ENCODE results near the gene COL5A1. TPM values are rescaled to one million over a fixed set of nuclear protein-coding genes. Genes with fewer than 3 reads are reported as not detected.

Gene COL5A1
- polyA plus RNA-seq, 1 donor (not counting 4 experiments of a cell fraction or from before 2014, with no cell fraction given), result 3.1 TPM

DNA sequence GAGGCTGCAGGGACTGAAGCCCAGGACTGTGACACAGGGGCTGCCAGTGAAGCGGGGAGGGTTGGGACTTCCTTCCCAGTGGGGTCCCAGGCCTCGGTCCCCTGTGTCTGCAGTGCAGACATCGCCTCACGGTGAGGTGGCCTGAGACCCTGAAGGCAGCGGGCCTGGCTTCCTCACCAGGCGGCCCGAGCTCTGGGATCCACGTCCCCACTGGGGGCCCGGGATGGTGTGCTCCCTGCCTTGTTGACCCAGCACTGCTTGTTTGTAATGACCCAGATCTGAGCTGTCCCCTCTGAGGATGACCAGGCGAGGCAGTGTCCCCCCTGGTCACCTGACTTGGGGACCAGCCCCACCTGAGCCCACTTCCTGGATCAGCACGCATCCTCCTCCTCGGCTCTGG is 53.1 kb downstream of the COL5A1 start:
- FAIRE-seq (no peak), DNase-seq (ENCODE audit: low read depth, low spot score) (no peak)
- H3K9ac ChIP-seq (ENCODE audit: control insufficient read depth, extremely low read depth, insufficient read depth, low read length), result no peak overlapping the region
- dilution Hi-C loops (cut with MboI; ENCODE audit: extremely low pct_ligation_motif_present, low sequenced_read_pairs), result no loop called here
- H3K9me3 ChIP-seq (ENCODE audit: control insufficient read depth, low read depth, low read length), result no peaks in the 10 kb centered on the region
- no peaks in the 10 kb centered on the region for H3K36me3 ChIP-seq (ENCODE audit: control insufficient read depth in 2 of 2, extremely low read depth in 1 of 2, insufficient read depth in 2 of 2, low read length in 2 of 2)
- H2AFZ ChIP-seq (ENCODE audit: control insufficient read depth, low read length), result no peak overlapping the region
- no peaks in the 10 kb centered on the region for H3K27me3 ChIP-seq (ENCODE audit: control insufficient read depth, extremely low read depth, insufficient read depth, low read length)
- no peaks in the 10 kb centered on the region for H4K20me1 ChIP-seq (ENCODE audit: control insufficient read depth, extremely low read depth, insufficient read depth, low read length)
- no peak for TF ChIP-seq EZH2 (IDR thresholded peaks at IDR 0.05; ENCODE audit: low read length)
- TF ChIP-seq, protein P1, sequence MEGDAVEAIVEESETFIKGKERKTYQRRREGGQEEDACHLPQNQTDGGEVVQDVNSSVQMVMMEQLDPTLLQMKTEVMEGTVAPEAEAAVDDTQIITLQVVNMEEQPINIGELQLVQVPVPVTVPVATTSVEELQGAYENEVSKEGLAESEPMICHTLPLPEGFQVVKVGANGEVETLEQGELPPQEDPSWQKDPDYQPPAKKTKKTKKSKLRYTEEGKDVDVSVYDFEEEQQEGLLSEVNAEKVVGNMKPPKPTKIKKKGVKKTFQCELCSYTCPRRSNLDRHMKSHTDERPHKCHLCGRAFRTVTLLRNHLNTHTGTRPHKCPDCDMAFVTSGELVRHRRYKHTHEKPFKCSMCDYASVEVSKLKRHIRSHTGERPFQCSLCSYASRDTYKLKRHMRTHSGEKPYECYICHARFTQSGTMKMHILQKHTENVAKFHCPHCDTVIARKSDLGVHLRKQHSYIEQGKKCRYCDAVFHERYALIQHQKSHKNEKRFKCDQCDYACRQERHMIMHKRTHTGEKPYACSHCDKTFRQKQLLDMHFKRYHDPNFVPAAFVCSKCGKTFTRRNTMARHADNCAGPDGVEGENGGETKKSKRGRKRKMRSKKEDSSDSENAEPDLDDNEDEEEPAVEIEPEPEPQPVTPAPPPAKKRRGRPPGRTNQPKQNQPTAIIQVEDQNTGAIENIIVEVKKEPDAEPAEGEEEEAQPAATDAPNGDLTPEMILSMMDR (optimal IDR thresholded peaks at IDR 0.05 in 1 of 3, IDR thresholded peaks at IDR 0.05 in 1 of 3, conservative IDR thresholded peaks at IDR 0.05 in 1 of 3; ENCODE audit: extremely low read depth in 1 of 3, insufficient read depth in 2 of 3, low read length in 3 of 3), result no peak
- H3K9me1 ChIP-seq (ENCODE audit: control insufficient read depth, extremely low read depth, insufficient read depth, low read length), result no peaks in the 10 kb centered on the region
- H3K4me1 ChIP-seq (ENCODE audit: control insufficient read depth, extremely low read depth, insufficient read depth, low read length), result no peaks in the 10 kb centered on the region
- H3K4me3 ChIP-seq (ENCODE audit: control insufficient read depth in 2 of 3, extremely low read depth in 1 of 3, insufficient read depth in 2 of 3, low read depth in 1 of 3, low read length in 3 of 3), result no peak overlapping the region
- no peak overlapping the region for H3K27ac ChIP-seq (ENCODE audit: control insufficient read depth, insufficient read depth, low read length)
- H3K79me2 ChIP-seq (ENCODE audit: control insufficient read depth, insufficient read depth, low read length), result no peaks in the 10 kb centered on the region
- H3K4me2 ChIP-seq (ENCODE audit: control insufficient read depth, extremely low read depth, insufficient read depth, low read depth, low read length), result no peak overlapping the region

DNA sequence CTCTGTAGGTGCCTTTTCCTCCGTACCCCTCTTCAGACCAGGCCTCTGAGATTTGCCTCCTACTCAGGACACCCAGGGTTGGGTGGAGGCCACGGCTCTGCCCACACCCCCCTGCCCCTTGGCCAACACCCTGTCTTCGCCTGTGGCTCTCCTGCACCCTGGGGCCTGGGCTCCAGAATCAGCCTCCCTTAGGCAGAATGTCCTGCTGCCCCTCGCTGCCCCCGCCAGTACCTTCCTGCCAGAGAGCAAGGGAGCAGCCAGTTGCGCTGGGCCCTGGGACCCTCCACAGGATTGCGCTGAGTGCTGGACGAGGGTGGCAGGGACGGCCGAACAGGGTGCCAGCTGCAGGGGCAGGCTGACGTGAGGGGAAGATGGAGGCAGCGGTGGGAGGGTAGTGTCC is 53.5 kb downstream of the COL5A1 start:
- H3K9ac ChIP-seq (ENCODE audit: control insufficient read depth, extremely low read depth, insufficient read depth, low read length), result no peak overlapping the region
- TF ChIP-seq, protein P1 (optimal IDR thresholded peaks at IDR 0.05 in 1 of 3, IDR thresholded peaks at IDR 0.05 in 1 of 3, conservative IDR thresholded peaks at IDR 0.05 in 1 of 3; ENCODE audit: extremely low read depth in 1 of 3, insufficient read depth in 2 of 3, low read length in 3 of 3), result no peak
- TF ChIP-seq EZH2 (IDR thresholded peaks at IDR 0.05; ENCODE audit: low read length), result no peak
- dilution Hi-C loops (cut with MboI; ENCODE audit: extremely low pct_ligation_motif_present, low sequenced_read_pairs), result no loop called here
- H3K4me1 ChIP-seq (ENCODE audit: control insufficient read depth, extremely low read depth, insufficient read depth, low read length), result no peaks in the 10 kb centered on the region
- H2AFZ ChIP-seq (ENCODE audit: control insufficient read depth, low read length), result no peak overlapping the region
- peaks cover under 1% of the 10 kb centered on the region for H4K20me1 ChIP-seq (ENCODE audit: control insufficient read depth, extremely low read depth, insufficient read depth, low read length)
- no peaks in the 10 kb centered on the region for H3K9me1 ChIP-seq (ENCODE audit: control insufficient read depth, extremely low read depth, insufficient read depth, low read length)
- FAIRE-seq (no peak), DNase-seq (ENCODE audit: low read depth, low spot score) (no peak)
- peaks cover 0 to 1% of the 10 kb centered on the region in 2 experiments for H3K36me3 ChIP-seq (ENCODE audit: control insufficient read depth in 2 of 2, extremely low read depth in 1 of 2, insufficient read depth in 2 of 2, low read length in 2 of 2)
- H3K79me2 ChIP-seq (ENCODE audit: control insufficient read depth, insufficient read depth, low read length), result no peaks in the 10 kb centered on the region
- H3K27ac ChIP-seq (ENCODE audit: control insufficient read depth, insufficient read depth, low read length), result no peak overlapping the region
- no peak overlapping the region for H3K4me3 ChIP-seq (ENCODE audit: control insufficient read depth in 2 of 3, extremely low read depth in 1 of 3, insufficient read depth in 2 of 3, low read depth in 1 of 3, low read length in 3 of 3)
- H3K9me3 ChIP-seq (ENCODE audit: control insufficient read depth, low read depth, low read length), result no peaks in the 10 kb centered on the region
- H3K27me3 ChIP-seq (ENCODE audit: control insufficient read depth, extremely low read depth, insufficient read depth, low read length), result no peaks in the 10 kb centered on the region
- no peak overlapping the region for H3K4me2 ChIP-seq (ENCODE audit: control insufficient read depth, extremely low read depth, insufficient read depth, low read depth, low read length)
